Ecto neural progenitor cell (in vitro differentiated cells): ENCODE measurements around the gene DNAJB13.
A peak's percentile ranks its signal among the peaks of the same experiment; 100 is the strongest.
"Not testable (repeated sequence)": the region's sequence is repeated elsewhere in the genome, so short reads cannot be mapped to it uniquely, and the experiment has no call there.

Experiments
- DNase-seq: peaks from one replicate; pipeline ENCODE4 v3.0.0-alpha.2; 2018; ENCODE audit warnings: low spot score

Gene DNAJB13

DNA sequence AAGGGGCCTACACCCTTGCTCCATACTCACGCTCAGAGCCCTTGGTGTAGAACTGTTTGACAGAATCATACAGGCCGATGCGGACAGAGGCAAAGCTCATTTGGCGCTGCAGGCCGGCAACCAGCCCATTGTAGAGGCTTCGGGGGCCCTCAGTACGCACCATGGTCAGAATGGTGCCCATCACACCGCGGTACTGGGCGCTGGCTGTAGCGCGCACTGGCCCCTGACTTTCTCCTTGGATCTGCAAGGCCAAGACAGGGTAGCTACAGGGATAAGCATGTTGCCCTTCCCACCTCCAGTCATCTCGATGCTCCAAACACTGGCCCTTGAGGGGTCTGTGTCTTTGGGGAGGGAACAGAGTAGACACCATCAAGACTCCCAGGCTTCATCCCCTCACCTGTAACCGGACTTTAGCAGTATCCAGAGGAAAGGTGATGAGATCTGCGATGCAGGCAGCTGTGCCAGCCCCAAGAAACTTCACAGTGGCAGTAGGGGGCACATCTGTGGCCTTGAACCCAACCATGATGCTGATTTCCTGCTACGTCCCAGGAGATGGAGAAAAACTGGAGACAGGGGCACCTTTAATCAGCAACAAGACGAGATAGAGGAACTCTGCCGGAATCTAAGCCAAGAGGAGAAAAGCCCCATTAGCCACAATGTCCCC is 27.2 kb downstream of the DNAJB13 start:
- no peak for DNase-seq

DNA sequence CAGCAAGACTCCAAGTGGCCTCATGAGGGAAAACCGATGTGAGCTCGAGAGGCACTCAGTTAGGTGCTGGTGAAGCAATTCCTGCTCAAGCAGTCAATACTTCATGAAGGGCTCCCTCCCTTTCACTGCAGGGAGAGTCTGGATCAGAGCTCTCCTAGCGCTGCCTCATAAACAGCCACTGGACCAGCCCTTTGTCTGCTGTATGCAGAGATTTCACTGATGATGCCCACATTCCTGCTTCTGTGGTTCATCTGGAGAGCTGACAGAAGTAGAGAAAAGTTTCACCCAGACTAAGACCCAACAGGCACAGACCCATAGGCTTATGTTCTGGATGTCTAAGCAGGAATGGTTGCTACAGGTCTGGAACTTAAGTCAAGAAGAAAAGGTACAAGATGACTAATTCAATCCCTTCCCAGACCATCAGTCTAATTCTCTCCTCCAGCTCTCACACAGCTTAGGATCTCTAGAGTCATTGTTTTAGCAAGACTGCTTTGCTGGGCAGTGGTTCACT is 27.8 kb downstream of the DNAJB13 start:
- DNase-seq, result no peak

DNA sequence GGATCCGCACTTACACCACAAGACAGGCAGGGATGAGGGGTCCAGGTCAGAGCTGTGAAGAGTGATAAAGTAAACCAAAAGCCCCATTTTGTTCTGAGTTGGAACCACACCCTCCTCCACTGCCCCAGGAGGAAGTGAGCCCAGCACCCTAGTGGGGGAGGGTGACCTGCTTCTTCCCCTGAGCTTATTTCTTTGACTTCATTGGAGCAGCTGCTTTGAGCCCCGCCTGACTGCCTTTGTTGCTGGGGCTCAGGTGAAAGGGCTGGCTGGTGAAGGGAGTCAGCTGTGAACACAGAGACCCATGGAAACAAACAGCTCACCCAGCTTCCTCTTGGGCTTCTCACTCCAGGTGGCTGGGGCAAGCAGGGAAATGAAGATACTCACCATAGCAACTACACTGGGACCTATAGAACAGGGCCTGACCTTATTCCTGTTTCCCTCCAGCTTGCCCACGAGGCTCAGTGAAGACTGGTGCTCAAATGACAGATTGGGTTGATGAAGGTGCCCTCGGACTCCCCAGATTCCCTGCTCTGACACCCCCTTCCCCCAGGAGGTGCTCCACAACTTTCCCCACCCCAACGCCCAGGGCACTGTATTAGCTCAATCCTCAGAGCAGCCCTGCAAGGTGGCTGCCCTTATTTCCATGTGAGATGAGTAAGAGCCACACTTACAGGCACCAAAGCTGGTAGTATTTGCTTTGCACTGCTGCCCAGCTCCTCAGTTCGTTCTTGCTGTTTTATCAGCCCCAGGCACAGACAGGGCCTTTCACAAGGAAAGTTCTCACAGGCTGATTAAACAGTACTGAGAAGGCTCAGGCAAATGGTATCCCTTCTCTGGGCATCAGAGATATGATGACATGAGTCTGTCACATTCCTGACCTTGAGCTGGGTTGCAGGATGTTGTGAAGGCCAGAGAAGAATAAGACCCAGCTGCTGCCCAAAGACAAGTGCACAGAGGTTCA is 29.5 kb downstream of the DNAJB13 start:
- DNase-seq, result no peak

DNA sequence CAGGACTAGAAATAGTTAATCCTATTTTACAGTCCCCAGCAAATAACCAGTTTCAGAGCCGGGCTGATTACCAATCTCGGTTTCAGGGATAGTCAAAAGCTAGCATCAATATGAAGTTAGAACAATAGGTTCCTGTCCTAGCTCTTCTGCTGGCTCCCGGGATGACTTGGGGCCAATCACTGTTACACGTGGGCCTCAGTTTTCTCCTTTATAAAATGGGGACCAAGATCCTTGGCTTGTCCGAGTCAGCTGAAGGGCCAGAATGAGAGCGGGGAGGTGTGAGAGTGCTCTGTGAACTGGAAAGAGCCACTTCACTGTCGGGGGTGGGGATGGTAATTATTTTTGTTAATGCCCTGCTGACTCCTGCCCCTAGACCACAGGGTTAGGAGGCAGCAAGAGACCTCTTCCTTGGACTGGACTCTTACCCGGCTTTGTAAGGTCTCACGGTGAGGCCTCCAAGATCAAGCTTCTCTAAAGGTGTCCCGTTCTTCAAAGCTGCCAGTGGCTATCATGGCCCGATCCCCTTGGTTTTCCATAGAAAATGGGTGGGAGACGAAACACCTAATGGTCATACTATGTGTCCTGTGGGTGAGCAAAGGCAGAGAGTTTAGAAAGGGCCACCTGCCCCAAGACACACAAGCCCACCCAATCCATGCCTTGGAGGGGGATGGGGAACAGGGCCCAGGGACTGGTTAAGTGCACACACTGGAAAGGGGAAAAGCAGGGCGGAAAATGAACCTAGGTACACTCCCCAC is 30.4 kb downstream of the DNAJB13 start:
- no peak for DNase-seq

DNA sequence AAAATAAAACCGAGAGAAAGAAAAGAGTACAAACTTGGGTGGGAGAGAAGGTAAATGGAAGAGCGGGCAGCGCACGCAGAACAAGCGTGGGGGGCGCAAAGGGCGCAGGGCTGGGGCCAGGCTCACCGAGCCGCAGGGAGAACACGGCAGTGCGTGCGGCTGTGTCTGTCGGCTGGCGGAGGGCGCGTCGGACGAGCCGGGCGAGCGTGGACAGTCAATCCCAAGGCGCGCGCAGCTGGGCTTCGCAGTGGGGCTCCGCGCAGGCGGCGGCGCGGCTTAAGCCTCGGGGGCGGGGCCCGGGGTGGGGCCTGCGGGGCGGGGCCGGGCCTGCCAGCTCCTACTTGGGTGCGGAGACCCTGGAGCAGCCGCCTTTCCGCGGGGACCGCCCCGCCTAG is 31.8 kb downstream of the DNAJB13 start, which contains the start of gene UCP2:
Gene UCP2 (minus strand): TSS at position 249 of the 395 bp plus-strand sequence. CDS start 4,465 bp downstream, outside the sequence.
- peak; percentile 91 for DNase-seq

DNA sequence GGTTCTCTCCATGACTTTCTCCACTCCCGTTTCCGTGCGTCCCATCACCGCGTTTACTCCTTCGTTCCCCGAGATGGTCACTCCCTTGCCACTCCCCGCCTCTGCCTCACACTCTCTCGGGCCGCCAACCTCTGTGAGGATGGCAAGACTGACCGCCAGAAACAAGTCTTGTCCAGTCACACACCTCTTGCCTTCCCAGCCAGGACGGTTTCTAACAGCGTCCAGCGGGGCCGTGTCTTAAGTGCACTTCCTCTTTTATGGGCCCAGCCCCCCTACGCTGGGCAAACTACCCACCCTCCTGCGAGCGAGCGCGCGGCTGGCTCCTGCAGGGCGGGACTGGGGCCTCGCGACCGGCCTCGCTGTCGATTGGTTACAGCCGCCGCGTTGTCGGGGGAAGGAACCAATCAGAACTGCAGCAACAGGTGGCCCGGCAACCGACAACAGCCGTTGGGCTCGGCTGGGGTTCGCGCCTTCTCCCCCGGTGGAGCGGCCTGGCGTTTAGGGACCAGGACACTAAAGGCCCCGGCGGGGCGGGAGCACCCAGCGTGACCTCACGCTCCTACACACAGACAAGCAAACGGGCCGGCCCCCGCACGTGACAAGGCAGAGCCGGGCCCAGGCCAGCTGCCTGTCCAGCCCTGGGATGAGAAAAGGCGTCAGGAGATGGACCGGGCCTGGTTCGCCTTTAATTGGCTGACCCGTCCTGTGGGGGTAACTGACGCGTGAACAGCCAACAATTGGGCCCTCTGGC is 32.3 kb downstream of the DNAJB13 start:
- DNase-seq, result peak; percentile 95

DNA sequence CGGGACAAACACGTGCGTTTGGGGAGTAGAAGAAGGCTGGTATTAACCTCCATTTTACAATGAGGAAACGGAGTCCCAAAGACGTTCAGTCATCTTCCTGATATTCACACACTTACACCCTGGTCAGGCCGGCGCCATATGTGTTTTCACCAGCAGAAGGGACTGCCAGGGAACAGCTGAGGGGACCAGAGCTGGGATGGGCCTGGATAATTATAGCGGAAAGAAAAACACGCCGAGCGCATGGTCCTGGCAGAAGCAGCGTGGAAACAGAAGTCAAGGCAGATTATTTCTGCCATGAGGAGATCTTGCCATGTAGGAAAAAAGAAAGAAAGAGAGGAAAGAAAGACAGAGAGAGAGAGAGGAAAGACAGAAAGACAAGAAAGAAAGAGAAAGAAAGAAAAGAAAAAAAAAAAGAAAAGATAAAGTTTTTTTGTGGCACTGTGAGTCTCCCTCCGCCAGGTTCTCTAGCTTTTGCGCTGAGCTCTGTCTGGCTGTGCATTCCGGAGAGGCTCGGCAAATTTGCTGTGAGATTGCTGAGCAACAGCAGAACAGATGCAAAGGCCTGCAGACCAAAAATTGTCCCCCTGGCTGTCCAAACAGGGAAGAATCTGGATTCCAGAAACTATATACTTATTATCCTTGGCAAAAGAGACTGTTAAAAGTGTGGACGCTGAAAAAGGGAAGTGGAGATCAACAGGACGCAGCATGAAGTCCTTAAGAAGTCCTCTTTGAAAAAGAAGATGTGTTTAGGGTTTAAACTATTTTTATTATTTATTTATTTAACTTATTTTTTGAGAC is 33.1 kb downstream of the DNAJB13 start:
- no peak for DNase-seq

DNA sequence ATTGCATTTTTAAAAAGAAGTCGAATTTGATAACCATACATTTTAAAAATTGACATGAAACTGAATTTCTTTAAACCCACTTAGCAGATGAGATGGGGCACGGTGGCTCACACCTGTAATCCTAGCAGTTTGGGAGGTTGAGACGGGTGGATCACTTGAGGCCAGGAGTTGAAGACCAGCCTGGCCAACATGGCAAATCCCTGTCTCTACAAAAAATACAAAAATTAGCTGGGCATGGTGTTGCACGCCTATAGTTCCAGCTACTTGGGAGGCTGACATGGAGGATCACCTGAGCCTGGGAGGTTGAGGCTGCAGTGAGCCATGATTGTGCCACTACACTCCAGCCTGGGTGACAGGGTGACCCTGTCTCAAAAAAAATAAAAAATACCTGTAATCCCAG is 34.8 kb downstream of the DNAJB13 start:
- not testable (repeated sequence) for DNase-seq

DNA sequence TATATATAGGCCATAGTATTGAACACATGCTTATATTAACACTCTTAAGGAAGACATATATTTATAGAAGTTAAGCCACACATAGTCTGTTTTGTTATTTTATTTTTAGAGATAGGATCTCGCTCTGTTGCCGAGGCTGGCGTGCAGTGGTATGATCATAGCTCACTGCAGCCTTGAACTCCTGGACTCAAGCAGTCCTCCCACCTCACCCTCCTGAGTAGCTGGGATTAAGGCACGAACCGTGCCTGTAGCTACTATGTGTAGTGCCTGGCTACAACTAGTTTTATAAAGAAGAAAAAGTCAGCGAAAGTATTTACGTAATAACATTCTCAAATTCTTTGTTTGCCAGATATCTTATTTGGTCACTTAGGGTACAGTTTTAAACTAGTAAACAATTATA is 37.4 kb downstream of the DNAJB13 start:
- DNase-seq, result no peak

DNA sequence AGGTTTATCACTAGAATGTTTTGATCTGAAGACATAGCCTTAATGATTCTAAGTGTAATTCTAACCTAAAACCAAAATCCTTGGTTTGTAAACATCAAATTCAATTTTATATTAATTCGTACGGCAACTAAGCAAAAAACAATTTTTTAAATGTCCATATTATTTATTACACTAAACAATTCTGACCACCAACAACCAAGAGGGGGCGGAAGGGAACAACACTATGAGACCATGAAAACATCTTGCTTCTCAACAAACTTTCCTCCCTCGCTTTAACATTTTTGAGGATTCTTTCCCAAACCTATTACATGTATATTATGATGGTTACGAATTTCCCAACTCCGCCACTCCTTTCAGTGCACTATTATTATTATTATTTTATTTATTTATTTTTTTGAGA is 38.3 kb downstream of the DNAJB13 start:
- no peak for DNase-seq

DNA sequence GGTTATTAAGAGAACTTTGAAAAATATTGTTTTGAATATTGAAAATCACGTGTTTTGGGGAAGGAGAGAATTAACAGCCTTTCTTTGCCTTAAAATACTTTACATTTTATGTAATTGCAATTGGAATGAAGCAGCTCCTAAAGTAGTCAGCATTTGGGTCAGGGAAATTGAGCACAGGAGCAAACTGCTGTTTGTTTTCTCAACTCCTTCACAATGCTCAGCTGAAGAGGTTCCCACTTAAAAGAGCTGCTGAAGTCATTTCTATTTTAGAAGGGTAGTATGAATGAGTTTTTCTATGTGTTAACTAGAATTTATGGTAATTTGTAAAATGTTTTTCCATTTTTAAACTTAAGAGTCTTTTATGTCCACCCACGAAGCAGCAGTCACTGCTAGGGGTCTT is 39.9 kb downstream of the DNAJB13 start:
- no peak for DNase-seq

DNA sequence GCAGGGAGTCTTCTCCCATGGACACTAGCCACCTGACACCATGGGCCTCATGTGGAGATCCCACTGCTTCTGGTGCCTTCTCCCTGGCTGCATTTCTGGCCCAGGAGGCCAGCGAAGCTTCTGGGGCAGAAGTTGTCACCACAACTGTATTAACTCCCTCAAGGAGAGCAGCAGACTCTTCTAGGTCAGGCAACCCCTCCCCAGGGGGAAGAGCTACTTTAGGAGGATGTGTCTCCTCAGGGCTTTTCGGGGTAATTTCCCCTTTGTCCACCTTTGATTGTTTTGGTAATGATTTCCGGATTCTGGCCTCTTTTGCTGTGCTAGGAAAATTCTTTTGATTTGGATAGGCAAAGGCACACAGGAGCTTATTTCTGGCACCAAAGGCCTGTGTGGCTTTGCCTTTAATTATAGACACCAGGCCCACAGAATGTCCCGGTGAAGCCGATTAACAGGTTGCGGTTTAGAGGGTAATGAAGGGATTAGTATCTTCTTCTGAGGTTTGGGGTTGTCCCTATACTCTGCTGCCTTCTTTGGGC is 40.7 kb downstream of the DNAJB13 start:
- no peak for DNase-seq

DNA sequence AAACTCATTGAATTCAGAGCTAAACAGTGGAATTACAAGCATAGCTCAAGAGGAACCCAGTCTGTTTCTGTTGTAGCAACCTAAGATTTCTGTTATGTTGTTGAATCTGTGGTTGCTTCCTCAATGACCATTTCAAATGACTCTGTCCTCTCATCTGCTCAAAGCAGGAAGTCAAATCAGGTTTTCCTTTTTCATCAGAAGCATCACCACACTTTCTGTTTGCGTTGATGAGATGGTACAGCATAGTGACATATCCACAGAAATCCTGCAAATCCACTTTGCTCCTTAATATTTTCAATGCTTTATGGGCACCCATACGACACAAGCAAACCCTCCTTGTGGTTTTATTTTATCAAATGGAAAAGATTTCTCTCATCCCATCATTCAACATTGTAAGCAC is 44.4 kb downstream of the DNAJB13 start:
- DNase-seq, result no peak

DNA sequence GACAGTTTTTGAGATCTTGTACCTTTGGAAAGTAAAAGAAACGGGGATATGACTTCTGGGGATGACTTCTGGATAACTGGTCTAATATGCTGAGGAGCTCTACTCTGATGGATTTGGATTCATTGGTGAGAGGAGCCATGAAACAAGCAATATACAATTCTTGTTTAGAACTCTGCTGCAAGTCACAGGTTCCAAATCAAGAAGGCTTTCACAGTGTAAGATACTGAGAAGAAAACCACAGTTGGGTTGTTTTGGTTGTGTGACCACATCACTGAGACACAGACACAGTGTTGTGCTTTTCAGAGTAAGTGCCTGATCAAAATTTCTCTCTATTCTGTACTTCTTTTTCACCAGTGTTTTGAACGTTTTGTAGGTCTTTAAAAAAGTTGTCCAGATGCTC is 44.9 kb downstream of the DNAJB13 start:
- DNase-seq, result no peak

DNA sequence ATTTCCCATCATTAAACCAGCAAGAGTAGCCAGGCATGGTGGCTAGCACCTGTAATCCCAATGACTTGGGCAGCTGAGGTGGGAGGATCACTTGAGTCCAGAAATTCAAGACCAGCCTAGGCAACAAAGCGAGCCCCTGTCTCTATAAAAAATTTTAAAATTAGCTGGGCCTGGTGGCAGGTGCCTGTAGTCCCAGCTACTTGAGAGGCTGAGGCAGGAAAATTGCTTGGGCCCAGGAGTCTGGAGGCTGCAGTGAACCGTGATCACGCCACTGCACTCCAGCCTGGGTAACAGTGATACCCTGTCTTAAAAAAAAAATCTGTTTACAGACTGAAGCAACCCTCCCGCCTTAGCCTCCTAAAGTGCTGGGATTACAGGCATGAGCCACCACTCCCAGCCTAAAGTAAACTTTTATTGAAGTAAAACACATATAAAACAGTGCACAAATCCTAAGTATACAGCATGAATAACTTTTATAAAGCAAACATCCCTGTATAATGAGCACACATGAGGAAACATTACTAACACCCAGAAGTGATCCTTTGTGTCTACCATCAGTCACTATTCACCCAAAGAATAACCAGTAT is 45.4 kb downstream of the DNAJB13 start:
- DNase-seq, result no peak

DNA sequence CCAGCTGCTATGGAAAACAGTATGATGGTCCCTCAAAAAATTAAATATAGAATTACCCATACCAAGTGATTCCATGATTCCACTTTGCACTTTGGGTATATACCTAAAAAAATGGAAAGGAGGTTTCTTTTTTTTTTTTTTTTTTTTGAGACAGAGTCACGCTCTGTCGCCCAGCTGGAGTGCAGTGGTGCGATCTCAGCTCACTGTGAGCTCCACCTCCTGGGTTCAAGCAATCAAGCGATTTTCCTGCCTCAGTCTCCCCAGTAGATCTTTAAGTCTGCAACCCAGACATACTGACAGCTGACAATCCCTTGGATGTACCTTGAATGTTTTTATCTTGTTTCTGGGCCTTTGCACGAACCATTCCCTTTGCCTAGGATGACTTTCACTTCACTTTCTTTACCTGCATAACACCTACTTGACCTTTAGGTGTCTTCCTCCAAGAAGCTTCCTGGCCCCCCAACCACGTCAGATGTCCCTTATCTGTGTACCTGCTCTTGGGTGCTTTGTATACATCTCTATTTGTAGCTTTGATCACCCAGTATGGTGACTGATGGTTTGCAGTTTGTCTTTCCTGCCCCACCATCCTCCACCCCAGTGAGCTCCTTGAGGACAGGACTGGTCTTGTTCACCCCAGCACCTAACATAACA is 46.4 kb downstream of the DNAJB13 start:
- DNase-seq, result no peak

DNA sequence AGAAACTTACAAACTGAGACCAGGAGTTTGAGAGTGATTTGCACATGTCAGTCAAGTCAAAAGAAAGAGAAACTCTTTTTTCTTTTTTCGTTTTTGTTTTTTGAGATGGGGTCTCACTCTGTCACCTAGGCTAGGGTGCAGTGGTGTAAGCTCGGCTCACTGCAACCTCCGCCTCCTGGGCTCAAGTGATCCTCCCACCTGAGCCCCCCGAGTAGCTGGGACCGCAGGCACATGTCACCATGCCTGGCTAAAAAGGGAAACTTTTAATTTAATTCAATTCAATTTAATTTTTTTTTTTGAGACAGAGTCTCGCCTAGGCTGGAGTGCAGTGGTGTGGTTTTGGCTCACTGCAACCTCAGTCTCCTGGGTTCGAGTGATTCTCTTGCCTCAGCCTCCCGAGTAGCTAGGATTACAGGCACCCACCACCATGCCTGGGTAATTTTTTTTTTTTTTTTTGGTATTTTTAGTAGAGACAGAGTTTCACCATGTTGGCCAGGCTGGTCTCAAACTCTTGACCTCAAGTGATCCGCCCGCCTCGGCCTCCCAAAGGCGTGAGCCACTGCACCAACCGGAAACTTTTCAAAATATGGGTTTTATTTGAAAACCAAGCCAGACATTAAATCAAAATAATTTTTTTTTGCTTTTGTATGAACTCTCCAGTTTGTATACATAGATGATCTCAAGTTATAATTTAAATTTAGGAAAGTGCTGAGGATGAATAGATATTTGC is 48.2 kb downstream of the DNAJB13 start:
- no peak for DNase-seq

DNA sequence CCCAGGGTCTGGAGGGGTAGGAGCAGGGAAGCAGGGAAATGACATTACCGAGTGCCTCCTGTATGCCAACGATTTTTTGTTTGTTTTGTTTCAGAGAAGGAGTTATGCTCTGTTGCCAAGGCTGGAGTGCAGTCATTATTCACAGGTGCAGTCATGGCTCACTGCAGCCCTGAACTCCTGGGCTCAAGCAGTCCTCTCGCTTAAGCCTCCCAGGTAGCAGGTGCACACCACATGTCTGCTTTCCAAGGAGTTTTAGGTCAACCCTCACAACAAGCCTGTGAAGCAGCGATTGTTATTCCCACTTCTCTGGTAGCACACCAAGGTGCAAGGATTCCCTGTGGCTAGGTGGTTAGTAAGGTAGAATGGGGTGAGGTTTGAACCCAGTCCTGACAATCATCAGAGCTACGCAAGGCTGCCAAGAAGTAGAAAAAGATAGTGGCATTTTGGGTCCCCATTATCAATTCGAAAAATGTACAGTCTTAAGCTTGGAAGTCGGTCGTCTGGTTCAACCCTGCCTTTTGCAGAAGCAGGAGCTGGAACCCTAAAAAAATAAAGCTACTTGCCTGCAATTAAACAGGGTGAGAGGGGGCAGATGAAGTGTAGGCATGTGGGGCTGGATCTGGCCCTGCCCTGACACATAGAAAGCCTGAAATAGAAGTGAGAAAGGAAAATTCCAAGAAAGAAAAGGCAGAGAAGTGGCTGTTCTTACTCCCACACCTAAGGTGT is 48.9 kb downstream of the DNAJB13 start:
- no peak for DNase-seq
